Body of pancreas (tissue), 4 donors: ENCODE data around the gene CAPZA2.
"Not testable (repeated sequence)": the region's sequence is repeated elsewhere in the genome, so short reads cannot be mapped to it uniquely, and the experiment has no call there.

Experiments used
- CTCF ChIP-seq, 7 experiments: fragments of 450-650 bp in 4 of 7; fragments of 200-600 bp in 3 of 7; sonication (generic) in 3 of 7; IDR thresholded peaks; one replicate each; pipeline ENCODE4 v1.5.1; 2016 to 2019; ENCODE audit warnings: antibody characterized with exemption in 7 of 7
- POLR2A ChIP-seq, 3 donors: fragments of 450-650 bp; IDR thresholded peaks; one replicate each; pipeline ENCODE4 v1.6.1; 2016; ENCODE audit warnings: antibody characterized with exemption in 3 of 3, mild to moderate bottlenecking in 2 of 3

- TF ChIP-seq CTCF, POLR2A (IDR thresholded peaks at IDR 0.05): not testable (repeated sequence)
These were observed 40.7 kb upstream of the CAPZA2 start for GRCh38 chr7:116821647-116822046.
